GM18951 (cell line): ENCODE measurements around the gene H2AZ2.

Experiments
- POLR2A ChIP-seq: IDR thresholded peaks from 4 replicates; pipeline ENCODE4 v1.6.1; 2011; ENCODE audit warnings: mild to moderate bottlenecking; ENCODE audit not compliant: insufficient read length, insufficient read depth; ENCODE audit errors: extremely low read depth
- in situ Hi-C: fragments of 300-500 bp; cut with MboI; formaldehyde crosslinking; loops from one replicate; pipeline ENCODE4 v1.12.0; 2022; ENCODE audit warnings: low sequenced_read_pairs, mixed read lengths, inconsistent platforms; ENCODE audit not compliant: unreplicated experiment

The H2AZ2 gene

DNA sequence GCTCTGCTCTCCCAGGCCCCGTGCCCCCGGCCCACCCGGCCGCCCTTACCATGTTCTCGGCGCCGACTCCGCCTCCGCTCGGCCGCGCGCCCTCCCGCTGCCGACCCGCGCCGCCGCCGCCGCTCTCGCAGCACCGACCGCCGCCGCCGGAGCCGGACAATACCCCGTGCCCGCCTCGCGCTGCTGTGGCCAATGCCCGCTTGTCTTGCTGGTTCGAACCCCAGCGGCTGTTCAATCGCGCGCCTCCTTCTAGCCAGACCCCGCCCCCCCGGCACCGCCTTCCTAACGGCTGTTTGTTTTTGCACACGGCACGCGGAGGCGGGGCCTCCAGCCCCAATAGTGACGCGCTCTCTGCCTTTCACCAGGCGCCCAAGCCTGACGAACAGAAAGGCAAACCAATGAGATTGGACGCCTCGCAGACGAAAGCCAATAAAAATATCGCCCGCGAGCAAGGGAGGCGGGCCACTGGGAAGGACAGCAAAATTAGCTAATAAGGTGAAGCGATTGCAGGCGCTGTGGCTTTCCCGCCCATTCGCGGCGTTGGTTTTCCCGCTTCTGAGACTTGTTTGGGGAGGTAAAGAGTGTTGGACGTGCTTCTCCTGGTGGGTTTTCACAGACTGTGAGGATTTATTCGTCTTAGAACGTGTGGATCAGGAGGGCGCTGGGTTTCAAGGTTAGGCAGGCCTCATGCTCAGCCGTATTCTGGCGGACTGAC lies at the start of gene H2AZ2:
H2AZ2 (minus strand) TSS at position 168 of the 715 bp plus-strand sequence; CDS start at position 52, 116 bp downstream.
- peak; percentile 82 for TF ChIP-seq POLR2A
- in situ Hi-C loops: no loop called here

DNA sequence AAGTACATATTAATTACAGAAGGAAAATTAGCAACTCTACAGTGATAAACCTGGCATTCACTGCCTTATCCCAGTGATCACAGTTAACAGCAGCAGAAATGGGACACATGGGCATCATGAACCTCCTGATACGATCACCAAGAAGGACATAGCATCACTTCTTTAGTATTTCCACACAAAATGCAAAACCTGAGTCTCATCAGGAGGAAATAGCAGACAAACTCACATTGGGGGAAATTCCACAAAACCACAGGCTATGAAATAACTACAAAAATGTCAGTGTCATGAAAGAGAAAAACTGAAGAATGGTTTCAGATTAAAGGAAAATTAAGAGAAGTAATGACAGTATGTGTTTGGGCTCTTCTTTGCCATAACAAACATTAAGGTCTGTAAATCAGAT lies 49.4 kb upstream of the H2AZ2 start:
- in situ Hi-C loops: no loop called here

DNA sequence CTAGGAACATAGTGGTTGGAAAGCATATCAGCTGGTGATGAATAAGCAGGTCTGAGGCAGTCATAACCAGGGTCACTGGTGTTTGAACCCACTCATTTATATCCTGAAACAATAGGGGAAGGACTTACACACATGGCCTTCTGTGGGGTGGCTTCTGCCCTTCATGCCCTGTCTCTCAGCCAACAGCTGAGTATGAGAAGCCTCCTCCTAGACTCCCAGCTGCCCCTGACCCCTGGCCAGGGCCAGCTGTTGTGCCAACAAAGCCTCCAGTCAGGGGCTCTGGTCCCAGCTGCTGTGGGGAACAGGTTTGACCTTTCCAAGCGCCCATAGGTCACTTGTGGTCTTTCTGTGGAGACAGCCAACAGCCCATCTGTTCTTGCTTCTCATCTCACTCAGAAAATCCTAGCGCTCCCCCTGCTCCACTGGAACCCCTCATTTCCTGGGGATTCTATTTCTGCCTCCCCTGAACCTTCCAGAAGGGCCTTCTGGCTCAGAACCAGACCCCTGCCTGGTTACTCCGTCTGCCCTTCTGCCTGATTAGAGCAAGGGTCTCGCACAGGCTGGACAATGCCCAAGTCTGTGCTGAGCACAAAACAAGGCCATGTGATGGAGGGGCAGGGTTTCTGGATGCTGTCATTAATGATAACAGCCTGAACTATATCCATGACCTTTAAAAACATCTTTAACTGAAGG lies 47.1 kb upstream of the H2AZ2 start:
- in situ Hi-C loops: no loop called here
- TF ChIP-seq POLR2A: no peak

More for the DNA sequence above, 49.4 kb upstream of the H2AZ2 start:
- TF ChIP-seq POLR2A: no peak

- TF ChIP-seq POLR2A: no peak
Observed at GRCh38 chr7:44893710-44894234, 45.9 kb upstream of the H2AZ2 start.

DNA sequence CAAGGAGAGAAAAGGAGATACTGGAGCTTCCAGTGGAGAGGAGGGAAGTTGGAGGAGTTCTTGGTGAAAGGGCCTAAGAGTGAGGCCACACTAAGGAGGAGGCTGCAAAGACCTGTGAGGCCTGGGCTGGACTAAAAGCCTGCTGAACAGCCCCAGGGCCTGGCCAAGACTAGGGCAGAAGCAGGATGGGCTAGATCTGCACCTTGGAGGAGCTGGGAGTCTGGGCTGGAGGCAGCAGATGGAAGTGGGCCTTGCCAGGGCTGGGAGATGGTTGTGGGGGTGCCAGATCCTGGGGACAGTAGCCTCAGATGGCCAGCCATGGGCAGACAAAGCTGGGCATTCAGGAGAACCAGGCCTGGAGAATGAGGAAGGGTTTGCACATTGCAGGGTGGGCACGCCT lies 43.9 kb upstream of the H2AZ2 start:
- TF ChIP-seq POLR2A: no peak
- in situ Hi-C loops: no loop called here

More at GRCh38 chr7:44893710-44894234, 45.9 kb upstream of the H2AZ2 start:
- in situ Hi-C loops: no loop called here

DNA sequence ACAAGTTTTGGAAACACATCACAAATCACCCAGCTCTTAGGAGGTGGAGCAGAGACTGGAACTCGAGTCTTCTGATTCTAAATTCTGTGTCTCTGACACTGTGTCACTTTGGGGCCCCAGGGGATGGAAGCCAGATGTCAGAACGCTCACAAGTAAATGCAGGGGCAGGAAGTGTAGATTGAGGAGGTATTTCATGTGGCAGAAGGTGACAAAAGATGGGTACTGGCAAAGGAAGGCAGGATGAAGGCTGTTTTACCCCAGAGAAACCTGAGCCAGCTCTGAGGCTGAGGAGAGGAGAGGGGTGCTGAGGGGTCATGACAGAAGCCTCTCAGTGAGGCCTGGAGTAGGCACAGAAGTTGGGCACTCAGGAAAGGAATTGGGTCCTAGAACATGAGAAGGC lies 43.5 kb upstream of the H2AZ2 start:
- TF ChIP-seq POLR2A: no peak

DNA sequence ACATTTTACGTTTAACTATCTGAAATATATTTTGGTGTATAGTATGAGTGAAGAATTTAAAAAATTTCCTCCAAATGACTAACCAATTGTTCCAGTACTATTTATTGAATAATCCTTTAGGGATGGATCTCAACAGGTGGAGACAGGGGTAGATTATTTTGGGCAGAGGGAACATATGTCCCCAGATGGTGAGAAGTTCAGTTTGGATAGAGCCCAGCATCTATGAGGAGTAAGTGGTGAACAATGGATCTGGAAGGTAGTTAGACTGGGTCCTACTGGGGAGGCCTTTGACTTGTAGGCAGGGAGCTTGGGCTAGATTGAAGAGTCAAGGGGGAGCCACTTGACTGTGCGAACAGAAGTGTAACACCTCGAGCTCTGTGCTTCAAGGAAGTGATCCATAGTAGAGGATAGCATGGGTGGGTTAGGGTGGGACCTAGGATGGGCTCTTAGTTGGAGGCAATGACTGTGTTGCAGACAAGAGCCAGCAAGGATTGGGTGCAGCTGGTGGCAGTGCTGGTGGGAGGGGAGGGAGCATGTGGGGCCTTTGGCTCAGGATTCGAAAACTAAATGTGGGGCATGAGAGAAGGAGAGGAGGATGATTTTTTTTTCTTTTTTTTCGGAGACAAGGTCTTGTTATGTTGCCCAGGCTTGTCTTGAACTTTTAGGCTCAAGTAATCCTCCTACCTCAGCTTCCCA lies 41.3 kb upstream of the H2AZ2 start:
- in situ Hi-C loops: no loop called here
- no peak for TF ChIP-seq POLR2A

More for the DNA sequence above, 43.5 kb upstream of the H2AZ2 start:
- in situ Hi-C loops: no loop called here

- TF ChIP-seq POLR2A: no peak
- in situ Hi-C loops: no loop called here
Observed at GRCh38 chr7:44887293-44887692, 39.4 kb upstream of the H2AZ2 start.

GRCh38 chr7:44885394-44886317 lies 37.8 kb upstream of the H2AZ2 start, which contains the start of gene PURB:
PURB (minus strand) TSS chr7:44885530; CDS start chr7:44885348, 182 bp downstream.
- peak; percentile 94 for TF ChIP-seq POLR2A
- in situ Hi-C loops: no loop called here

GRCh38 chr7:44884621-44885393 lies 36.9 kb upstream of the H2AZ2 start:
- TF ChIP-seq POLR2A: no peak
- in situ Hi-C loops: no loop called here

DNA sequence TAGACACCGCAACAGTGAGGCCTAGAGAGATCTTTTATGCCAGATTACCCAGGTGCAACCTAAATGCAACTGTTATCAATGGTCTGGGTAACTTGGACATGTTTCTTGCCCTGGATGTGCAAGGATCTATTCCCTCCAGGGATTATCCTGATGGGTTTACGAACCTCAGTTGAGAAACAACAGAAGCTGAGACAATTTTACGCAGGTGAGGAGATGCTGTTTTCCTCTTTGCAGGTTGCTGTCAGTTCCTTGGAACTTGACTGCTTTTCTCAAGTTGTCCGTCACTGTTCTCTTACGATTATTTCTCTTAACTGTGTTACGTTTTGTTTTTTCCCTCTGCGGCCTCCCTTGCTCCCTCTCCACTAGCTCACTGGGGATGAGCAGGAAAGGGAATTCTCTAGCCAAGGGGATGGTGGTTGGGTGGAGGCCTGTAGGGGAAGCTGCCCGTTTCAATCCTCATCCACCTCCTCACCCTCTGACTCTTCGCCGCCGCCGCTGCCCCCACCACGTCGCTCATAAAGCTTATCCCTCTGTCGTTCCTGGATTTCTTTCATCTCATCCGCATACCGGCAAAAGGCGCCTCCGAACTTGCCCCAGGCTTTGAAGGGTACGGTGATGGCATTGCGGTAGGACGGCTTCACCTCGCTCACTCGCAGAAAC lies 36.2 kb upstream of the H2AZ2 start:
- no peak for TF ChIP-seq POLR2A
- in situ Hi-C loops: no loop called here
